ENCODE results near the gene DOCK8.

Gene DOCK8

DNA sequence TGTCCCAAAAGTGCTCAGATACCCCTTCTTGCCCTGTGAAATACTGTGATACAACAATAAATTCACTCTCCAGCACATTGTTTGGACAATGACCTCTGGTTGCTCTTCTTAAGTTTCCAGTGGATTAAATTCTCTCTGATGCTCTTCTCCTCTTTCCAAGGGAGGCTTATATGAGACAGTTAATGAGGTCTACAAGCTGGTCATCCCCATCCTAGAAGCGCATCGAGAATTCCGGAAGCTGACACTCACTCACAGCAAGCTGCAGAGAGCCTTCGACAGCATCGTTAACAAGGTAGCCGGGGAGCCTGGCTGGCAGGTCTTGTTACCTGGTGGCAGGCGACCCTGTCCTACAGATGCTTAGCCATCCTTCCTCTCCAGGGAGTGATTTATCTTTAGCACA lies 226.5 kb downstream of the DOCK8 start:
- TF ChIP-seq, protein P1, sequence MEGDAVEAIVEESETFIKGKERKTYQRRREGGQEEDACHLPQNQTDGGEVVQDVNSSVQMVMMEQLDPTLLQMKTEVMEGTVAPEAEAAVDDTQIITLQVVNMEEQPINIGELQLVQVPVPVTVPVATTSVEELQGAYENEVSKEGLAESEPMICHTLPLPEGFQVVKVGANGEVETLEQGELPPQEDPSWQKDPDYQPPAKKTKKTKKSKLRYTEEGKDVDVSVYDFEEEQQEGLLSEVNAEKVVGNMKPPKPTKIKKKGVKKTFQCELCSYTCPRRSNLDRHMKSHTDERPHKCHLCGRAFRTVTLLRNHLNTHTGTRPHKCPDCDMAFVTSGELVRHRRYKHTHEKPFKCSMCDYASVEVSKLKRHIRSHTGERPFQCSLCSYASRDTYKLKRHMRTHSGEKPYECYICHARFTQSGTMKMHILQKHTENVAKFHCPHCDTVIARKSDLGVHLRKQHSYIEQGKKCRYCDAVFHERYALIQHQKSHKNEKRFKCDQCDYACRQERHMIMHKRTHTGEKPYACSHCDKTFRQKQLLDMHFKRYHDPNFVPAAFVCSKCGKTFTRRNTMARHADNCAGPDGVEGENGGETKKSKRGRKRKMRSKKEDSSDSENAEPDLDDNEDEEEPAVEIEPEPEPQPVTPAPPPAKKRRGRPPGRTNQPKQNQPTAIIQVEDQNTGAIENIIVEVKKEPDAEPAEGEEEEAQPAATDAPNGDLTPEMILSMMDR (IDR thresholded peaks at IDR 0.05; ENCODE audit: low read depth, low read length) = no peak
- H3K4me3 ChIP-seq (ENCODE audit: low read depth, low read length) = no peak overlapping the region

DNA sequence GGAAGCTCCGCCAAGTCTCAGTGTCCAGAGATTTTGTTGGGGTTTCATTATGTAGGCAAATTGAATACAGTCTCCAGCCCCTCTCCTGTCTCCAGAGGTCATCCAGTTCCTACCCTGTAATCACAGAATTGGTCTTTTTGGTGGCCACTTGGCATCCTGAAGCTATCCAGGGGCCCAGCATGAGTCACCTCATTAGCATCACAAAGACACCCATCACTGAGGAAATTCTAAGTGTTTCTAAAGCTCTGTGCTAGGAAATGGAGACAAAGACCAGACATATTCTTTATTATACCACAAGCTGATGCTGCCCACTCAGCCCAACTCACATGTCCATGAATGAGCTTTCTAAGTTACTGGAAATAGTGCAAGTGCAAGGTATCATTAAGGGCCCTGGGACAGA lies 229.9 kb downstream of the DOCK8 start:
- TF ChIP-seq, protein P1 (IDR thresholded peaks at IDR 0.05; ENCODE audit: low read depth, low read length) = no peak
- no peak overlapping the region for H3K4me3 ChIP-seq (ENCODE audit: low read depth, low read length)

DNA sequence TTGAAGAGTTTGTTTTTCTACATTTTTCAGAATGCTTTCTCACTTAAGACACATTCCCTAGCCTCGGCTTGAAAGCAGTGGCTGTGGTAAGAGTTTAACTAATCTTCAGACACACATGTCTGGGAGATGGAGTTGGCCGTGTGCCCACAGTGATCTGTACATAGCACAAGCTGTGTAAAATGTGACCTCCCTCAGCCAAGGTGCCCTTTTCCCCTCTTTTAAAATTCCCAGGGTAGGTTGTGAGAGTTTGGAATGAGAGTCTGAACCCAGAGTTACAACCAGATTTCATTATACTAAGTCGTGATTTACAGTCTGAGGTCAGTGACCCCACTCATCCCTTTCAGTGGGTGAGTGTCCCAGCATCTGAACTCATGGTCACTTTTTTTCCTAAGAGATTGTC lies 230.4 kb downstream of the DOCK8 start:
- TF ChIP-seq, protein P1 (IDR thresholded peaks at IDR 0.05; ENCODE audit: low read depth, low read length) = no peak
- H3K4me3 ChIP-seq (ENCODE audit: low read depth, low read length) = no peak overlapping the region

DNA sequence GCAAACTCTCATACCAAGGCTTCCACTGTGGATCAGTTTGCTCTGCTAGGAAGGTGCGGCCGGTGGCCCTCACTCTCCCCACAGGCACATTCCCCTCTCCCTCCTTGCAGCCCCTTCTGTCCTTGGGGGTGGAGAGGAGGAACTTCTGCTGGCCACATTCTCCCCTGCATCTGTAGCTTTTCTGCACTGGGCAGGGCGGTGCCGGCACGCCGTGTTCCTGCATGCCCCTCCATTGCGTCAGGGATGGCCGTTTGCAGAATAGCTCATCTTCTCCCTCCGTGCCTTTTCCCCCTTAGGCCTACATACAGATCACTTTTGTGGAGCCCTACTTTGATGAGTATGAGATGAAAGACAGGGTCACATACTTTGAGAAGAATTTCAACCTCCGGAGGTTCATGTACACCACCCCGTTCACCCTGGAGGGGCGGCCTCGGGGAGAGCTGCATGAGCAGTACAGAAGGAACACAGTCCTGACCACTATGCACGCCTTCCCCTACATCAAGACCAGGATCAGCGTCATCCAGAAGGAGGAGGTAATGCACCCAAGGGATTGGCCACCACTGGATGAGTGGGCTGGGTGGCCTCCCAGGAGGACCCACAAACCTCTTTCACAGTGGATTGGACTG lies 231.5 kb downstream of the DOCK8 start:
- H3K4me3 ChIP-seq (ENCODE audit: low read depth, low read length) = no peak overlapping the region
- TF ChIP-seq, protein P1 (IDR thresholded peaks at IDR 0.05; ENCODE audit: low read depth, low read length) = no peak

DNA sequence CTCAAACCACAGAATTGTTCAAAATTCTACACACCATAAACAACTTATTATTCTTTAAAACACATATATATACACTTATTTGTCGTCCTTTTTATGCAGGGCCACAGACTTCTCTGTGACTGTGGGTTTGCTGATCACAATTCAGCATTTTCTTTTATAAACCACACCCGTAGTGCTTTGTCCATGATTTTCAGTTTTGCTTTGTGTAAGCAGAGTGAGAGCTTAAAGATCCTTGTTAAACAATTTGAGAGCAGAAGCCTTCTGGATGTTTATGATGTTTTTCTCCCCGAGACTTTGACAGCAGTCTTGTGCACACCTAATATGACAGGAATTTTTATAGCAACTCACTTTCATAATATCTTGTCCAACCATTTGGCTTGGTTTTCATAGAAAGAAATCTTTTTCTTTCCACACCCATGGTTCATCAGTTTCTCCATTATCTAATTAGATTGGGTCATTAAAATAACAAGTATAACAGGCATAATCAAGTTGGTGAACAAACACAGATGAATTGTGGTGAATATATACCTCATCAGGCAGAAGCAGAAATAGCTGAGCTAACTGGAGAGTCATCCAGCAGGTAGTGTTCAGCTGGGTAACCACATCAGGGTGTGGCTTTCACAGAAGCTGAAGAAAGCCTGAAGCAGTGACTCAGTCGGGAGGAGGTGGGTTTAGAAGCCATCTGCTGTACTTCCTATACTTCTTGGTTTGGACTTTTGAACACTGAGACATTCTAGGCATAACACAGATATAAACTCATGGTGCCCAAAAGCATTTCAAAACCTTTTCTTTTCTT lies 232.8 kb downstream of the DOCK8 start:
- TF ChIP-seq, protein P1 (IDR thresholded peaks at IDR 0.05; ENCODE audit: low read depth, low read length) = no peak
- H3K4me3 ChIP-seq (ENCODE audit: low read depth, low read length) = no peak overlapping the region

GRCh38 chr9:450057-450456 lies 235.4 kb downstream of the DOCK8 start:
- no peak overlapping the region for H3K4me3 ChIP-seq (ENCODE audit: low read depth, low read length)
- TF ChIP-seq, protein P1 (IDR thresholded peaks at IDR 0.05; ENCODE audit: low read depth, low read length) = no peak

DNA sequence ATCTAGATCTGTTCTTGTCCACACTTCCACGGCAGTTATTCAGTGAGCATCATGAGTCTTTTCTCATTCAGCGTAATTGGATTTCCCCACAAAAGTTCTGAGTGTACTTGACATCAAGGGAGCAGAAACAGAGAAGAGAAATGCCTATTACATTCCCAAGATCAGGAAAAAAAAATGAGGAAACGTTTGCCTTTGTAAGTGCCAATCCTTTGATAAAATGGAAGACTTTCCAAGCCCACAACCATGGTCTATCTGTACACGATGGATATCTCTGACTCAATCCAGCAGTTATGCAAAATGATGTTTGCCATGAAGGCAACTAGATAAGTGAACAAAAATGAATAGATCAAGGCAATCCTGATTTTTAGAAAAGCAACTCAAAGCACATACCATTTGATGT lies 235.9 kb downstream of the DOCK8 start:
- H3K4me3 ChIP-seq (ENCODE audit: low read depth, low read length) = no peak overlapping the region
- TF ChIP-seq, protein P1 (IDR thresholded peaks at IDR 0.05; ENCODE audit: low read depth, low read length) = no peak
